Neuronal stem cell (in vitro differentiated cells): Measurements from ENCODE around the gene PDE3B.
"Not testable (repeated sequence)": the region's sequence is repeated elsewhere in the genome, so short reads cannot be mapped to it uniquely, and the experiment has no call there.

ENCODE experiments used
- DNase-seq: peaks from one replicate; pipeline ENCODE4 v3.0.0-alpha.2; 2013; ENCODE audit warnings: low spot score
- H2AFZ ChIP-seq: one replicate; pipeline ENCODE4 v1.6.1; 2013; ENCODE audit warnings: mild to moderate bottlenecking, low read length, inconsistent platforms
- H2AK5ac ChIP-seq: 2 replicates; pipeline ENCODE4 v1.6.1; 2013; ENCODE audit warnings: low read depth, mild to moderate bottlenecking, inconsistent platforms, low read length, moderate library complexity, mixed read lengths
- H2BK120ac ChIP-seq: 2 replicates; pipeline ENCODE4 v1.6.1; 2013; ENCODE audit warnings: low read depth, mild to moderate bottlenecking, inconsistent platforms, low read length, moderate library complexity, mixed read lengths
- H2BK12ac ChIP-seq: one replicate; pipeline ENCODE4 v1.6.1; 2013; ENCODE audit warnings: low read length, inconsistent platforms
- H2BK15ac ChIP-seq: 2 replicates; pipeline ENCODE4 v1.6.1; 2013; ENCODE audit warnings: mild to moderate bottlenecking, low read length, inconsistent platforms, mixed read lengths
- H2BK5ac ChIP-seq: one replicate; pipeline ENCODE4 v1.6.1; 2013; ENCODE audit warnings: inconsistent platforms, mild to moderate bottlenecking, low read length, moderate library complexity
- H3K14ac ChIP-seq: one replicate; pipeline ENCODE4 v1.6.1; 2013; ENCODE audit warnings: low read length, inconsistent platforms
- H3K18ac ChIP-seq: 2 replicates; pipeline ENCODE4 v1.6.1; 2013; ENCODE audit warnings: low read length, inconsistent platforms
- H3K23ac ChIP-seq: 2 replicates; pipeline ENCODE4 v1.6.1; 2013; ENCODE audit warnings: low read depth, mild to moderate bottlenecking, mixed read lengths, low read length, inconsistent platforms; ENCODE audit not compliant: poor library complexity
- H3K27ac ChIP-seq: replicated peaks from 3 replicates; pipeline ENCODE4 v1.5.1; 2013; ENCODE audit warnings: low read length, inconsistent platforms
- H3K27me3 ChIP-seq, 3 experiments: 2 replicates each; pipeline ENCODE4 v1.6.1; 2013; ENCODE audit warnings: low read length in 3 of 3, mild to moderate bottlenecking in 2 of 3, inconsistent platforms in 1 of 3, low read depth in 1 of 3, mixed read lengths in 1 of 3, moderate library complexity in 1 of 3; ENCODE audit not compliant: control insufficient read depth in 3 of 3, insufficient read depth in 3 of 3
- H3K36me3 ChIP-seq, 2 donors: replicated peaks in 1 of 2; 2 replicates each; pipeline ENCODE4 v1.6.1; 2013; ENCODE audit warnings: low read length in 2 of 2; ENCODE audit not compliant: control insufficient read depth in 2 of 2, insufficient read depth in 2 of 2
- H3K4ac ChIP-seq: 2 replicates; pipeline ENCODE4 v1.6.1; 2013; ENCODE audit warnings: inconsistent platforms, mild to moderate bottlenecking, low read length, moderate library complexity
- H3K4me1 ChIP-seq, 2 donors: 1 replicate in 1 of 2; 2 replicates in 1 of 2; pipeline ENCODE4 v1.6.1; 2013; ENCODE audit warnings: low read length in 2 of 2, low read depth in 1 of 2; ENCODE audit not compliant: control insufficient read depth in 2 of 2, insufficient read depth in 1 of 2
- H3K4me2 ChIP-seq: one replicate; pipeline ENCODE4 v1.6.1; 2013; ENCODE audit warnings: mild to moderate bottlenecking, low read length, inconsistent platforms; ENCODE audit not compliant: insufficient read depth, poor library complexity, severe bottlenecking
- H3K4me3 ChIP-seq, 2 donors: 2 replicates each; pipeline ENCODE4 v1.5.1; 2013; ENCODE audit warnings: low read length in 2 of 2, mild to moderate bottlenecking in 2 of 2, inconsistent platforms in 1 of 2, moderate library complexity in 1 of 2
- H3K79me1 ChIP-seq: one replicate; pipeline ENCODE4 v1.6.1; 2013; ENCODE audit warnings: low read depth, mild to moderate bottlenecking, inconsistent platforms, low read length, moderate library complexity
- H3K9ac ChIP-seq: one replicate; pipeline ENCODE4 v1.6.1; 2013; ENCODE audit warnings: mild to moderate bottlenecking, low read depth, low read length, inconsistent platforms; ENCODE audit not compliant: poor library complexity
- H3K9me3 ChIP-seq, 2 donors: replicated peaks in 1 of 2; 2 replicates each; pipeline versions ENCODE3 to v1.6.1; 2013; ENCODE audit warnings: low read length in 2 of 2, mild to moderate bottlenecking in 2 of 2, inconsistent platforms in 1 of 2, low read depth in 1 of 2, mixed read lengths in 1 of 2, moderate library complexity in 1 of 2; ENCODE audit not compliant: control insufficient read depth in 2 of 2, insufficient read depth in 1 of 2
- H4K8ac ChIP-seq: one replicate; pipeline ENCODE4 v1.6.1; 2013; ENCODE audit warnings: low read depth, mild to moderate bottlenecking, inconsistent platforms, low read length, moderate library complexity
- H4K91ac ChIP-seq: one replicate; pipeline ENCODE4 v1.6.1; 2013; ENCODE audit warnings: low read length, low read depth, mild to moderate bottlenecking, inconsistent platforms; ENCODE audit not compliant: poor library complexity
- WGBS, 2 donors: extraction: QIAGEN DNeasy Blood & Tissue Kit; methylation state at CpG; one replicate each; pipeline ENCODE4 v1.1.7; 2013; ENCODE audit warnings: missing lambda C conversion rate in 2 of 2, mixed read lengths in 1 of 2; ENCODE audit not compliant: insufficient read length in 2 of 2, insufficient replicate concordance in 1 of 2; ENCODE audit errors: extremely low coverage in 2 of 2; 5-methylcytosine and 5-hydroxymethylcytosine counted together

The PDE3B gene

GRCh38 chr11:14727215-14727614 is 83.6 kb downstream of the PDE3B start:
- Histone ChIP-seq H3K14ac (no peak overlapping the region), H3K4ac (no peak overlapping the region), H2AFZ (no peak overlapping the region), H2AK5ac (no peak overlapping the region), H3K9me3 (no peaks in the 10 kb centered on the region), H3K23ac (no peak overlapping the region), H3K79me1 (no peaks in the 10 kb centered on the region), H3K18ac (no peak overlapping the region), H2BK5ac (no peak overlapping the region), H3K9ac (no peak overlapping the region), H3K4me1 (no peaks in the 10 kb centered on the region), H4K8ac (no peak overlapping the region), H3K4me2 (no peak overlapping the region), H2BK12ac (no peak overlapping the region), H2BK120ac (no peak overlapping the region), H3K27me3 (no peaks in the 10 kb centered on the region), H3K36me3 (no peaks in the 10 kb centered on the region), H3K27ac (no peak overlapping the region), H2BK15ac (no peak overlapping the region), H3K4me3 (no peak overlapping the region), H4K91ac (no peak overlapping the region)
- DNase-seq: no peak

GRCh38 chr11:14727746-14728145 is 84.1 kb downstream of the PDE3B start:
- Histone ChIP-seq H4K8ac (no peak overlapping the region), H2AK5ac (no peak overlapping the region), H3K4ac (no peak overlapping the region), H2AFZ (no peak overlapping the region), H2BK15ac (no peak overlapping the region), H3K27ac (no peak overlapping the region), H3K4me1 (no peaks in the 10 kb centered on the region), H3K18ac (no peak overlapping the region), H3K4me3 (no peak overlapping the region), H3K36me3 (no peaks in the 10 kb centered on the region), H3K4me2 (no peak overlapping the region), H2BK12ac (no peak overlapping the region), H3K14ac (no peak overlapping the region), H3K9me3 (no peaks in the 10 kb centered on the region), H2BK120ac (no peak overlapping the region), H3K79me1 (no peaks in the 10 kb centered on the region), H3K9ac (no peak overlapping the region), H3K23ac (no peak overlapping the region), H4K91ac (no peak overlapping the region), H2BK5ac (no peak overlapping the region), H3K27me3 (no peaks in the 10 kb centered on the region)
- no CpG with 5 or more reads among the region's 1 CpG for WGBS, 2 donors
- no peak for DNase-seq

GRCh38 chr11:14740539-14740938 is 96.9 kb downstream of the PDE3B start:
- H4K91ac ChIP-seq, H3K4me1 ChIP-seq, H2BK12ac ChIP-seq, H3K79me1 ChIP-seq, H3K9me3 ChIP-seq, H3K9ac ChIP-seq, H3K36me3 ChIP-seq, H2BK15ac ChIP-seq, H3K27ac ChIP-seq, H3K27me3 ChIP-seq, H2BK120ac ChIP-seq, H2AFZ ChIP-seq, H4K8ac ChIP-seq, H3K4me2 ChIP-seq, H2AK5ac ChIP-seq, H3K4ac ChIP-seq, H2BK5ac ChIP-seq, DNase-seq, H3K4me3 ChIP-seq, H3K18ac ChIP-seq, H3K14ac ChIP-seq, H3K23ac ChIP-seq: not testable (repeated sequence)
- WGBS, 2 donors: no CpG with 5 or more reads among the region's 2 CpGs

GRCh38 chr11:14741195-14741594 is 97.6 kb downstream of the PDE3B start:
- Histone ChIP-seq H4K8ac (no peak overlapping the region), H2BK5ac (no peak overlapping the region), H2AFZ (no peak overlapping the region), H3K14ac (no peak overlapping the region), H3K4me3 (no peak overlapping the region), H3K4me1 (no peaks in the 10 kb centered on the region), H3K4ac (no peak overlapping the region), H2BK12ac (no peak overlapping the region), H4K91ac (no peak overlapping the region), H3K79me1 (peaks cover 4% of the 10 kb centered on the region), H3K4me2 (no peak overlapping the region), H3K36me3 (no peaks in the 10 kb centered on the region), H3K27ac (no peak overlapping the region), H2BK15ac (no peak overlapping the region), H3K9me3 (no peaks in the 10 kb centered on the region), H3K9ac (no peak overlapping the region), H2AK5ac (no peak overlapping the region), H3K27me3 (no peaks in the 10 kb centered on the region), H3K18ac (no peak overlapping the region), H2BK120ac (no peak overlapping the region), H3K23ac (no peak overlapping the region)
- WGBS, 2 donors: no CpG with 5 or more reads among the region's 3 CpGs
- DNase-seq: no peak
